Activated T-cell treated with anti-CD3 and anti-CD28 coated beads for 4 hours (primary cell): ENCODE data around the gene LGALS4.
"Not testable (repeated sequence)": the region's sequence is repeated elsewhere in the genome, so short reads cannot be mapped to it uniquely, and the experiment has no call there.

Experiments
- DNase-seq: peaks from one replicate; pipeline ENCODE4 v3.0.0-alpha.2; 2020

The LGALS4 gene

GRCh38 chr19:38792250-38793111 is 20.3 kb downstream of the LGALS4 start:
- no peak for DNase-seq

- not testable (repeated sequence) for DNase-seq
Observed at GRCh38 chr19:38791451-38792064, 21.2 kb downstream of the LGALS4 start.

DNA sequence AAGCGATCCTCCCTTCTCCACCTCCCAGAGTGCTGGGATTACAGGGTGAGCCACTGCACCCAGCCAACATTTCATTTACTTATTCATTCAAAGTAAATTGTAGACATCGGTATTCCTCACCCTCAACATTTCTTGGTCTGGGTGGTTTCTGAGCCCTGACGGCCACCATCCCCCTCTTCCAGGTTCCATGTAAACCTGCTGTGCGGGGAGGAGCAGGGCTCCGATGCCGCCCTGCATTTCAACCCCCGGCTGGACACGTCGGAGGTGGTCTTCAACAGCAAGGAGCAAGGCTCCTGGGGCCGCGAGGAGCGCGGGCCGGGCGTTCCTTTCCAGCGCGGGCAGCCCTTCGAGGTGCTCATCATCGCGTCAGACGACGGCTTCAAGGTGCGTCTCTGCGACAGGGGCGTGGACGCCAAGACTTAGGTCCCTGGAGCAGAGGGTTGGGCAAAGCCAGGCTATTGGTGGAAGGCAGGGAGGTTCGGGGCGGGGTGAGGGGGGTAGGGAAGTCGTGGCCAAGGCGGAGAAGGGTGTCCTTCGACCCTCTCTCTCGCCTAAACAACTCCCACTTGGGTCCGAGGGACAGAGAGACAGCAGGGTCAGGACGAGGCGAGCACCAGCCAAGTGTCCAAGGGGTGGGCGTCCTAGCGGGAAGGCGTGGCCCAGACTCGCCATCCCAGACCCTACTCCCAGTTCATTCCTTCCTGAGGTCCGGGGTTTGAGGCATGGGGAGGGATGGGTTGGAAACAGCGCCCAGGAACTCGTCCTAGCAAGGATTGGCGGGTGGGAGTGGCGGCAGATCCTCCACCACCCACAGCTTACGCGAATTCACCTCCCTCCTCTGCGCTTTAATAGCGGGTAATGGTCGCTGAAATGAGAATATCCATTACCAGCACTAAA is 22.0 kb downstream of the LGALS4 start:
- DNase-seq: not testable (repeated sequence)

- no peak for DNase-seq
Observed at GRCh38 chr19:38788478-38789243, 24.1 kb downstream of the LGALS4 start, which contains the start of gene LGALS7B. Gene LGALS7B, plus strand, starts transcription at chr19:38789200. Its CDS starts 27 bp downstream, at chr19:38789227.

GRCh38 chr19:38786572-38787265 is 26.0 kb downstream of the LGALS4 start:
- DNase-seq: no peak

DNA sequence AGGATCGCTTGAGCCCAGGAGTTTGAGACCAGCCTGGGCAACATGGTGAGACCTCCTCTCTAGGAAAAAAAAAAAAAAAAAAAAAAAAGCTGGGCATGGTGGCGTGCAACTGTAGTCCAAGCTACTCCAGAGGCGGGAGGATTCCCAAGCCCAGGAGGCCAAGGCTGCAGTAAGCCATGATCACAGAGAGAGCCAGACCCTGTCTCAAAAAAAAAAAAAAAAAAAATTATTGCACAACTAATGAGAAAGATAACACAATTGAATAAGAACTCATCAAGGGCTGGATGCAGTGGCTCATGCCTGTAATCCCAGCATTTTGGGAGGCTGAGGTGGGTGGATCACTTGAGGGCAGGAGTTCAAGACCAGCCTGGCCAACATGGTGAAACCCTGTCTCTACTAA is 26.7 kb downstream of the LGALS4 start:
- not testable (repeated sequence) for DNase-seq

DNA sequence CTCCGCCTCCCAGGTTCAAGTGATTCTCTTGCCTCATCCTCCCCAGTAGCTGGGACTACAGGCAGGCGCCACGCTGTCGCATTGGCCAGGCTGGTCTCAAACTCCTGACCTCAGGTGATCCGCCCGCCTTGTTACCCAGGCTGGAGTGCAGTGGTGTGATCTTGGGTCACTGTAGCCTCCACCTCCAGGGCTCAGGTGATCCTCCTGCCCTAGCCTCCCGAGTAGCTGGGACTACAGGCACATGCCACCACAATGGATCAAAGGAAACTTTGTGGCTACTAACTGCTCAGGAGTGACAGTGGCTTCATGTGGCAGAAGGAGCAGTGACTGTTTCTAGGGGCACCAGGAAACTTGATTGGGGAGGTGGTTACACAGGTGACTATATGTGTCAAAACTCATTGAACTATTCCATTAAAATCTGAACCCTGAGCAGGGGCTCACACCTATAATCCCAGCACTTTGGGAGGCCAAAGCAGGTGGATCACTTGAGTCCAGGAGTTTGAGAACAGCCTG is 27.5 kb downstream of the LGALS4 start:
- DNase-seq: no peak

DNA sequence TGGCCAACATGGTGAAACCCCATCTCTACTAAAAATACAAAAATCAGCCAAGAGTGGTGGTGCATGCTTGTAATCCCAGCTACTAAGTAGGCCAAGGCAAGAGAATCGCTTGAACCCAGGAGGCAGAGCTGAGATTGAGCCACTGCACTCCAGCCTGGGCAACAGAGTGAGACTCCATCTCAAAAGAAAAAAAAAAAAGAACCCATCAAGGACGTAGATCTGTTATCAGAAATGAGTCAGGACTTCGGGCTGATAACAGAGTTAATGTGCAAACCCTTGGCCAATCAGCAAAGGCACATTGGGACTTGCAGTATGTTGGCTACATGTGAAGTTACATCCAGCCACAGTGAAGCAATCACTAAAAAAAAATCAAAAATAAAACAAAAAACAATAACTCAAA is 28.5 kb downstream of the LGALS4 start:
- DNase-seq: no peak

GRCh38 chr19:38782212-38782611 is 30.5 kb downstream of the LGALS4 start:
- not testable (repeated sequence) for DNase-seq

GRCh38 chr19:38781058-38781457 is 31.7 kb downstream of the LGALS4 start:
- DNase-seq: no peak

- no peak for DNase-seq
Observed at GRCh38 chr19:38780443-38780842, 32.3 kb downstream of the LGALS4 start.

GRCh38 chr19:38778733-38779132 is 34.0 kb downstream of the LGALS4 start:
- DNase-seq: no peak

- no peak for DNase-seq
Observed at GRCh38 chr19:38774181-38774950, 38.4 kb downstream of the LGALS4 start.

DNA sequence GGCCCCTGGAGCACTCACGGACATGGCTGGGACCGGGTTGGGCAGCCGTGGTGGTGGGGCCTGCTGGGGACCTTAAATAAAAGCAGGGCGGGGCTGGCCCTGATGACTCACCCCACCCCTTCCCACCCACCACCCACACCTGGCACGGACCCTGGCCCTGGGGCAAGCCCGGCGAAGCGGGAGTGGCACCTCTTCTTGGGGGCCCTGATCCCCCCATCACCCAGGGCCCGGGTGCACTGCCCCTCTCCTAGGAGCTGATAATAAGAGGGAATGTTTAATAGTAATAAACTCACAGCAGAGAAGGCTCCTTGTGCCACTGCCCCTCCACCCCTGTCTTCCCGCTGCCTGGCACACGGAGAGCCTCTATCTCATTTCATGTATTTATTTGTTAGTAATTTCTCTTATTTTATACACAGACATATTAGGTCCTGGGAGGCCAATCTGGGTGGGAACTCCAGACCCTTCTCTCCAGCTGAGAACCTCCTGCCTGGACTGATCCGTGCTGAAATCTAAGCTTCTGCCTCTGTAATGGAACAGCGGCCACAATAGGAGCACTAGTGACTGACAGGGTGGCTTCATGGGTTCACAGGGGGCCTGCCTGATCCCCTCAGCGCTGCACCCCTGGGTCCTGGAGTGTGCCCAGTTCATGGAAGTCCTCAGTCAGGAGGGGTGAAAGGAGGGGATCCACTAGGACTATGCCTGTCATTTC is 39.1 kb downstream of the LGALS4 start, which contains the start of gene LGALS7:
Gene LGALS7, minus strand, starts transcription at position 49 of the 709 bp plus-strand sequence. Its CDS starts 25 bp downstream, at position 24.
- no peak for DNase-seq

- not testable (repeated sequence) for DNase-seq
Observed at GRCh38 chr19:38771569-38771968, 41.2 kb downstream of the LGALS4 start.

DNA sequence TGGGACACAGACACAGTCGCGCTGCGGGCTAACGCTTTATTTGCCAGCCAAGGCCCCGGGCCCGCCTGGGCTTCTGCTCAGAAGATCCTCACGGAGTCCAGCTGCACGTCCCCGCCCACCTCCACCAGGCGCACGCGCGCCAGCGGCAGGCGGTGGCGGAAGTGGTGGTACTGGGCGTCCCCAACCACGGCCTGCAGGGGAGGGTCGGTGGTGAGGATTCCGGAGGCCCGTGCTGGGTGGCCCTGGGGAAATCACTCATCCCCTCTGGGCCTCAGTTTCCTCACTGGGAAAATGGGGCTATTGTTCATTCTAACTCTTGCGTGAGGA is 41.8 kb downstream of the LGALS4 start:
- not testable (repeated sequence) for DNase-seq

- not testable (repeated sequence) for DNase-seq
Observed at GRCh38 chr19:38770228-38770948, 42.4 kb downstream of the LGALS4 start.

DNA sequence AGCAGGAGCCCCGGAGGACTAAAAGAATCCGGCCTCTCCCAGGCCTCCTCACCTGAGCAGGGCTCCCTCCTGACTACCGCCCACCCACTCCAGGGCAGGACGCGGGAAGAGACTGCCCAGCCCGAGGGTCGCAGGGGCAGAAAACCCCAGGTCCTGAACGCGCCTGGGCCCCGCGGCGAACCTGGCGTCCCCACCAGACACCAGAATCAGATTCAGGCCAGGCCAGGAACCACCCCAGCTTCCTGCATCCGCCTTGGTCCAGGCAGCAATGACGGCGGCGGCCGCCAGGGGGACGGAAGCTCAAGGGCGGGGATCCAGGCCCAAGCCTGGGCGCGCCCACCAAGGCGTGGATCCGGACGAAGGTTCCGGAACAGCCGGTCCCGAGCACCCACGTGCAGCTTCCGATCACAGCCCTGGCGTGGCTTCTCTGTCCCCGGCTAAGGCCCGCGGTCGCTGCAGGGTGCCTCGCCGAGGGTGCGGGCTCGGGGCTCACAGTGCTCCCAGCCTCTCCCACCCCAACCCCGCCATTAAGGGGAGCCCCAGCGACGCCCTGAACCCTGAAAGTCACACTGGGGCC is 43.0 kb downstream of the LGALS4 start:
- DNase-seq: peak; percentile 82
